Endothelial cell of umbilical vein (primary cell): ENCODE results near the gene RTN4R.

Experiments used
- CTCF ChIP-seq, 2 donors: IDR thresholded peaks; 1 replicate in 1 of 2; 2 replicates in 1 of 2; pipeline ENCODE4 v1.5.1; 2011; ENCODE audit warnings: low read length in 2 of 2, mild to moderate bottlenecking in 2 of 2, moderate library complexity in 2 of 2, control low read depth in 1 of 2, inconsistent platforms in 1 of 2, low read depth in 1 of 2; ENCODE audit not compliant: insufficient read depth in 1 of 2; ENCODE audit errors: extremely low read depth in 1 of 2
- EZH2 ChIP-seq: IDR thresholded peaks from 2 replicates; pipeline ENCODE4 v1.6.1; 2012; ENCODE audit warnings: borderline replicate concordance, low read depth, mild to moderate bottlenecking, moderate library complexity, low read length, inconsistent platforms; ENCODE audit not compliant: severe bottlenecking
- FOS ChIP-seq: IDR thresholded peaks from 2 replicates; pipeline ENCODE4 v1.6.1; 2011; ENCODE audit warnings: mild to moderate bottlenecking, low read length, moderate library complexity, borderline replicate concordance; ENCODE audit not compliant: insufficient read depth
- GATA2 ChIP-seq: IDR thresholded peaks from 2 replicates; pipeline ENCODE4 v1.7.0; 2011; ENCODE audit warnings: low read depth, mild to moderate bottlenecking, moderate library complexity, mixed read lengths, low read length; ENCODE audit not compliant: insufficient read length, insufficient read depth
- JUN ChIP-seq: IDR thresholded peaks from 2 replicates; pipeline ENCODE4 v1.6.1; 2011; ENCODE audit warnings: borderline replicate concordance, low read depth; ENCODE audit not compliant: insufficient read length, insufficient read depth
- MAX ChIP-seq: IDR thresholded peaks from 2 replicates; pipeline ENCODE4 v1.6.1; 2011; ENCODE audit not compliant: insufficient read depth, insufficient read length
- POLR2A ChIP-seq: IDR thresholded peaks from 2 replicates; pipeline ENCODE4 v1.6.1; 2012; ENCODE audit warnings: low read depth, mild to moderate bottlenecking, control low read depth, low read length
- POLR2AphosphoS5 ChIP-seq: IDR thresholded peaks from 2 replicates; pipeline ENCODE4 v1.6.1; 2012; ENCODE audit warnings: low read depth, mild to moderate bottlenecking, control low read depth, low read length, moderate library complexity; ENCODE audit not compliant: insufficient read depth

GRCh38 chr22:20302438-20303228 lies 34.5 kb upstream of the RTN4R start:
- TF ChIP-seq POLR2AphosphoS5: no peak
- no peak for TF ChIP-seq CTCF (IDR thresholded peaks at IDR 0.05; ENCODE audit: extremely low read depth in 1 of 2, insufficient read depth in 1 of 2, low read depth in 1 of 2, low read length in 2 of 2)
- no peak for TF ChIP-seq POLR2A
- TF ChIP-seq FOS: no peak
- no peak for TF ChIP-seq EZH2
- TF ChIP-seq GATA2: no peak
- TF ChIP-seq MAX: no peak
- no peak for TF ChIP-seq JUN
